GM19468 (cell line): Measurements from ENCODE around the gene STOX2.
"Not testable (repeated sequence)": the region's sequence is repeated elsewhere in the genome, so short reads cannot be mapped to it uniquely, and the experiment has no call there.

Experiments used
- ATAC-seq: cut with Tn5 transposase; IDR thresholded peaks from one replicate; pipeline ENCODE4 v1.9.1; 2021; ENCODE audit warnings: mild to moderate bottlenecking, moderate library complexity, moderate number of reproducible peaks; ENCODE audit not compliant: unreplicated experiment; ENCODE audit errors: extremely low read depth

STOX2 gene

DNA sequence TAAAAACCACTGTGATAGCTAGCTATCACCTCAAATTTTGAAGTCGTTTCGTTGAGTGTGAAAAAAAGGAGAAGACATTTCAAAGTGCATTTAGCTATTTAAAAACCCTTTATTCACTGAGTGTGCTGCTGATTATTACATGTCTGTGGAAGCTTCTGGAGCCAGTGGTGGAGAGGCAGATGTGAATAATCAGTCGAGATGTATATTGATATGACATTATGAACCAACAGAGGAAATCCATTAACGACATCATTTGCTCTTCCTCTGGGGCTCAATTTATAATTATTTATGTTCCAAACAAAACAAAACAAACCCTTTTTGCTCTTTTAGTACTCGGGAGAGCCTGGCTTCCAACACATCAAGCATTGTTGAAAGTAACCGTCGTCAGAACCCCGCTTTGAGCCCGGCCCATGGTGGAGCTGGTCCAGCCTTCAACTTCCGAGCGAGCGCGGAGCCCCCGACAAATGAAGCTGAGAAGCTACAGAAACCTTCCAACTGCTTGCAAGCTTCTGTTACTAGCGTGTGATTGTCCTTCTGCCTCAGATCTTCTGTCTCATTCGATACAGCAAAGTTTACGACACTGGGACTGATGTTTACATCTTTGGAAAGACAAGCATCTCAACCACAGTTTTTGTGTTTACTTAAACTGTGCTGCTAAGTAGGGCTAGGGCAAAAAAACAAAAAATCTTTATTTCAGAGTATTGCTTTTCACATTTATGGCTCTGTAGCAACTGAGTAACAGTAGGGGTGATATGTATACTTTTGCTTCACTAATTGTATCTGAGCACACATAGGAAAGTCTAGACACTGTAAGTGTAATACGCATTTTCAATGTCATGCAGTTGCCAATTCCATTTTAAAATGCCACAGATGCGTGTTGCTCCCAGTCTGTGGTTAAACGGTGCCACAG is 111.9 kb downstream of the STOX2 start:
- no peak for ATAC-seq

DNA sequence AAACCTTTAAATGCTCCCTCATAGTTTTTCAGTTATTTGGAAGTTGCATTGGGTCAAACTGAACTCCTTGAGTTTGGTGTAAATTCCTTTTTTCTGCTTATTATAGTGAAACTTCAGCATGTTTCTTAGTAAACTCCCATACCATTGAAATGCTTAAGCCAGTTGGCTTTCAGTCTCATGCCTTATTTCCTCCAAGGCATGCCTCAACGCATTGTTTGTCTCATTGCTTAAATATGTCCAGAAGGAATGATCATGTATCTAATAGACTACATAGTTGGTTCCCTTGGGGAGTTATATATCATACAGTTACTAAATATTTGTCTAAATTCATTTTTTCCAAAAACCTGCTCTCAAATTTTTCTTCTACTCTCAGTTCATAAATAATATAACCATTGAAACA is 114.0 kb downstream of the STOX2 start:
- ATAC-seq, result no peak

GRCh38 chr4:184019667-184020623 is 114.8 kb downstream of the STOX2 start:
- ATAC-seq, result no peak

- ATAC-seq, result no peak
These were observed 116.3 kb downstream of the STOX2 start for GRCh38 chr4:184021389-184021788.

DNA sequence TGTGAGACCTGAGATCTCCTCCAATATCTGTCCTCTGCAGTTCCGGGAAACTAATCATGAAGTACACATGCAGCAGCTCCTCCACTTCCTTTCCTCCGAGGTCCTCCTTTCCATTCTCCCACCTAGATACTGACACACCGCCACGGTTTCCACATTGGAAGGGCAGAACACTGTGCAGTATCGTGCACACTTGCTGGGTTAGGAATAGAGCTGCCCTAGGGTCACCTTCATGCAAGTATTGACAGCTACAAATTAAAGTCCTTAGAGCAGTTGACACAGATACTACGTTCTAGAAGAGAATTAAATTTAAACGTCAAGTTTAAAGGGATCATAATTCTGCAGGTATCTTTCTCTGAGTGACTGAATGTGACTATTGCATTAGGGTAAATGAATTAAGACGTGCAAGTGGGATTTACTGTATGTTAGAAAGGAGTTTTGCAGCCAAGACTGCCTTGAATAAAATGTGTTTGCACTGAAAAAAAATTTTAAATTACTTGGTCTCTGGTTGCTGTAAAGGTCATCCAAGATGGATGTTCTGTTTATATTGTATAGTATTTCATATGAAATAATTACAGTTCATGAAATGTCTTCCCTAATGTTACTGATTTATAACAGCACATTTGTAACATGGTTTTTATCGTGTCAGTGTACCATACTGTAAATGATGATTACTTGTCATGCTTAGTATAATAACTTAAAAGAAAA is 117.7 kb downstream of the STOX2 start:
- ATAC-seq, result no peak

DNA sequence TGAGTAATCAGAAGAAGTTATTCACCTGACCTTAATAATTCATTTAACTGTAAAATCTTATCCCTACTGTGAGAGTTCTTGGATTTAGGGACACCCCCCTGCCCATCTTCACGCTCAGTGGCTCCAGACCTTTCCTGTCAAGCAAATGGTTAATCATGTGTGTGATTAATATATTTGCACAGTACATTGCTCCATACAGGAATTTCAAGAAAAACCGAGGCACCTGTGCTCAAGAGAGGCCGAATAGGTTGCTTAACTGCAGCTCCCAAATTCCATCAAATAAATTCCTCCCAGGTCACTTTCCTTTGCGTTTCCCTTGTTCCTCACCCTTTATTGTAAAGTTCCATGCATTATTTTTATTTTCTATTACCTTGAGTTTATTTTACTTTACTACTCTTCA is 119.5 kb downstream of the STOX2 start:
- ATAC-seq, result no peak

GRCh38 chr4:184028561-184029374 is 123.7 kb downstream of the STOX2 start:
- ATAC-seq, result no peak

- no peak for ATAC-seq
These were observed 124.9 kb downstream of the STOX2 start for GRCh38 chr4:184030036-184030435.

DNA sequence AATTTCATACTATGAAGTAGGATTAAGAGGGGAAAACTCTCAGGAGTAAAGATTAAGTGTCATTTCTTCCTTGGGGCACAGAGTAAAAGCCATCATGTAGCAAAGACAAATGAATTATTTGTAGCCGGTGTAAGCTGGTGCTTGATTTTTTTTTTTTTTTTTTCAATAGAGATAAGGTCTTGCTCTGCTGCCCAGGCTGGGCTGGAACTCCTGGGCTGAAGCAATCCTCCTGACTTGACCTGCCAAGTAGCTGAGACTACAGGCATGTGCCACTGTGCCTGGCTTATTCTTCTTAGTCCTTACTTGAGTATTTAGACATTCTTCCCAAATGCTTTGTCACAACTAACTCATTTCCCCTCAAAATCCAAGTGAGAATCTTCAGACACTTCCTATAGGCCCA is 125.7 kb downstream of the STOX2 start:
- no peak for ATAC-seq

- no peak for ATAC-seq
These were observed 127.0 kb downstream of the STOX2 start for GRCh38 chr4:184032091-184032490.

DNA sequence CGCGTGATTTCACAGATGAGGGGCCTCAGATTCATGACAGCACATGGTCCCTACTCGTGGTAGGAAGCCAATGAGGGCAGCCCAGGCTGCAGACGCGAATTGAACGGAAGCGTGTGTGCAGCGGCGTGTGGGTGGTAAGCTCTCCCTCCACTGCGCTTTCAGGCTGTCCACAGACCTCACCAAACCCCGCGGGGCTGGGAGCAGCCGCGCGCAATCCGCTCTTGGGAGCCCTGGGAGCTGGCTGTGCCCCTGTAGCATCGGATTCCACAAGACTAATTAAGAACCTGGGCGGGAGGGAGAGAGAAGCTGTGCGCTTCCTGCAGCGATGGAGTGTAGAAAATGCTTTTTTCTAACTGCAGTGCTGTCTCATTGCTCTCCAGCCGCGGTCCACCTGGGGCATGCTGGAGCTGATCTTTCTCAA is 134.9 kb downstream of the STOX2 start:
- ATAC-seq, result no peak

GRCh38 chr4:184041156-184041555 is 136.0 kb downstream of the STOX2 start:
- ATAC-seq, result no peak

- no peak for ATAC-seq
These were observed 141.0 kb downstream of the STOX2 start for GRCh38 chr4:184046148-184046547.

DNA sequence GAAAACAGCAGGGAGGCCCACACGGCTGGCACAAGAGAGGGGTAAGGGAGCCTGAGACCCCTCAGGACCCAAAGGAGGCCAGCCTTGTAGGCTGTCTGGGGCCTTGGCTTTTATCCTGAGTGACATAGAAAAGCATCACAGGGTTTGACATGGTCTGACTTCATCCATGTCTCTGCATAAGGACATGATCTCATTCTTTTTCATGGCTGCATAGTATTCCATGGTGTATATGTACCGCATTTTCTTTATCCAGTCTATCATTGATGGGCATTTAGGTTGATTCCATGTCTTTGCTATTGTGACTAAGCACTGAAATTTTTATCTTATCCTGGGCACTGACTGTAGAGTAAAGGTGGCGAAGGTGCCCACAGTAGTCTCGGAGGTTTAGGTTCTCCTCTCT is 146.2 kb downstream of the STOX2 start:
- not testable (repeated sequence) for ATAC-seq

DNA sequence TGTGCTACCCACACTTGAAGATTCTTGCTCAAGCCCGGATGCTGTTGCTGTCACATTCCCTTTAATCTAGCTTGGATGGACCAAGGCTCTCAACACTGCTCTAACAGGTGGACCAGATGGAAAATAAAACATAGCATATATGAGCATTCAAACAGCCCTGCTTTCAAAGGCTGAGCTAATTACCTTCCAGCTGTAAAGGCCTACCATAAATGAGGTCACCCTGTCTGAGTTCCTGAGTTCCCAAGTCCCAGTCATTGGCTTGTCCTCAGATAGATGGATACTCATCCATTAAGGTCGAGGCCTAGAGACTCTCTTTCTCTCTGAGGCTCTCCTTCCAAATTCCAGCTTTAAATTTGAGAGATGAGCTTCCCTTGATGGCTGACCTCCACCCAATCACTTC is 147.5 kb downstream of the STOX2 start:
- no peak for ATAC-seq

- no peak for ATAC-seq
These were observed 148.3 kb downstream of the STOX2 start for GRCh38 chr4:184053434-184053833.

GRCh38 chr4:184056877-184057276 is 151.8 kb downstream of the STOX2 start:
- ATAC-seq, result no peak

DNA sequence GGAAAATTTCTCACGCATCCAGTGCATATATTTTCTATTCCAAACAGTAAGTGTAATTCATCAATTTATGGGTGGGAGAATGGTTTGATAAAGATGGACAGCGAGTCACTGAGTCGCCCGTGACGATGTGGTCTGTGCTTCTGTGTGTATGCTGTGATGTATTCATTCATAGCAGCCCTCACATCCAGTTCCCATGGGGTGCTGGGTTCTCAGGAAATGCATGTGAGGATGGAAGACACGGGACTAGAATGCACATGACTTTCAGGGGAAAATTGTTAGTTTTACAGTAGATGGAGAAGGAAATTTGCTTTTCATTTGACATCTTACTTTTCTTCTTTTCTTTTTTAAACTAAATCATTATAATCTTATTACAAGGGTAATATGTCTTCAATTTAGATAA is 152.9 kb downstream of the STOX2 start:
- no peak for ATAC-seq

- ATAC-seq, result no peak
These were observed 154.0 kb downstream of the STOX2 start for GRCh38 chr4:184059099-184059498.

- no peak for ATAC-seq
These were observed 156.5 kb downstream of the STOX2 start for GRCh38 chr4:184061582-184061981.
